ENCODE measurements around the gene MTCL1.
A peak's percentile ranks its signal among the peaks of the same experiment; 100 is the strongest.

Gene MTCL1

DNA sequence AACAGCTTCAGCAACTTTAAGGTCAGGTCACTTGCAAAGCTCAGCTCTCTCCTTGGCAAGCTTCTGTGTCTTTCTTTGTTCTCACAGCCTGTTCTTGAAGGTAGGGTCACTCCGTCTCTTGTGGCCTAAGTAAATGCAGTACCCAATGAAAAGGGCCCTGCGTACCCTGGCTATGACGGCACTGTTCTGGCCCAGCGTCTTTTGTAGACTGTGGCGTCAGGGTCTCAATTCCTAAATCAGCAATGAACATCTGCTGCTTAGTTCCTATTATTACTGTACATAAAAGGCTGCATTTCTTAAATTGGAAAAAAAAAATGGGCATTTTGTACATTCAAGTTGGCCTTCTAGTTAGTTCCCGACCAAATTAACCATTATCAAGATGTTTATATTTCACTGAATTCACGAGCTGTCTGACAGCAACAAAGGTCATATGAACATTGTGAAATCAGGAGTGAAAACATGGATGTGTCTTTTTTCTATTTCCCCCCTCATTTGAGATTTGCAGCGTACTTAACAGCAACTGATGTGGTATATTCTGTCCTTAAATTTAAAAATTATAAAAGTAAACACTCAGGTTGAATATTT is 17.0 kb upstream of the MTCL1 start:
- no peak for DNase-seq (ENCODE audit: low read depth in 2 of 2)

DNA sequence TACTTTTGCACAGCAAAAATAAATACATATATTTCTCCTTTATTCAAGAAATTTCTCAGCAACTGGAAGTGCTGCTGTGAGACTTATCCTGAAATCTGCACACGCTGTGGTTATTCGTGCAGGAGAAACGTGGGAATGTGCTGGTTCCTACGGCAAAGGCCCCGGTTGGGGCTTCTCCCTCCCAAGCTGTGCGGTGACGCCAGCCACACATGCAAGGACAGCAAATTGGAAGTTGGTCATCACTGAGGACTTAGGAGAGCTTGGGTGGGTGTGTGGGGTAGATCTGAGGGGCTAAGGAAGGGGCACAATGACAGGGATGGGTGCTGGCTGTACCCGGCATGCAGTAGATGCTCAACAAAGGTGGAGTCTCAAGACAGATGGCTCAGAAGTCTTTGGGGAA is 16.5 kb upstream of the MTCL1 start:
- DNase-seq (ENCODE audit: low read depth in 2 of 2), result no peak

DNA sequence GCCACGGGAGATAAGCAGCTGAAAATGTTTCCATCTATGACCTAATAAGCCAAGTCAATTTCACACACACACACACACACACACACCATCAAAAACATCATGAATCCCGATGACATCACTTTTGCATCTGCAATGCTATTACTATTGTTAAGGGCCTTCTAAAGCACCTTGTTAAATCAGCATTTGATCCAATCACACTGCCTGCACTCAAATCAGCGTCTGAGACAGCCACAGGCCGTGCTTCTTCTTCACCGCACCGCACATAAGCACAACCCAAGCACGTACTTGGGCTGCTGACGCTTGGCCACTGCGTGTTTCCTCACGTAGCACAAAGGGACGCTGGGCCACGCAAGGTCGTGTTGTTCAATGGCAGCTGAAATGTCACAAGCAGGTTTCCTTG is 15.8 kb upstream of the MTCL1 start:
- no peak for DNase-seq (ENCODE audit: low read depth in 2 of 2)

DNA sequence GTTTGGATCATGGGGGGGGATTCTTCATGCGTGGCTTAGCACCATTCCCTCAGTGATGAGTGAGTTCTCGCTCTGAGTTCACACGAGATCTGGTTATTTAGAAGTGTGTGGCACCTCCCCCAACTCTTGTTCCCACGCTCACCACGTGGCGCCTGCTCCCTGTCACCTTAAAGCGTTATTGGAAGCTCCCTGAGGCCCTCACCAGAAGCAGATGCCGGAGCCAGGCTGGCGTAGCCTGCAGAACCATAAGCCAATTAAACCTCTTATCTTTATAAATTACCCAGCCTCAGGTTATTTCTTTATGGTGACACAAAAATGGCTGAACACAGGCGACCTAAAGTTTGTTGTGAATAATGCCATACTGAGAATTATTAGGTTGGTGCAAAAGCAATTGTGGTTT is 10.5 kb upstream of the MTCL1 start:
- no peak for DNase-seq (ENCODE audit: low read depth in 2 of 2)

DNA sequence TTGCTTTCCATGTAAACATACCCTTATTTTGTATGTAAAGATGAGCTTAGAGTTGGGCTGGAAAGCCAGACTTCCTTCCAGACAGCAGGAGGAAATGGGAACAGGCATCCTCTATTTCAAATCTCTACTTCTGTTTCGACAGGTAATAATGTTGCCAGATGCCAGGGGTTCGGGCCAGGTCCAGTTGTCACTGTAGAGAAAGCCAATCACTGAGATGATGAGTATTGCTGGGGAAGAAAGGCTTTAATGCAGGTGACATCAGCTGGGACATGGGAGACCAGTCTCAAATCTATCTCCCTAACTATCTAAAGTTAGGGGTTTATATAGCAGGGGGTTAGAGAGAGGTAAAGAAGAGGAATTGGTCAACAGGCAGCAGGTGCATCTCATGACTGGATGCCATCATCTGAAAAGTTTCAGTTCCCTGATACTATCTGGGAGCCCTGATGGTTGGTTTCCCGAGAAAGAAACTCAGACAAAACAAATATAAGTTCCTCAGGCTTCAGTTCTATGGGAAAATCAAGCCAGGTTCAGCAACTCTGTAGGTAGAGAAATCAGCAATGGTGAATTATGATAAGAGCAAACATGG is 9.3 kb upstream of the MTCL1 start:
- no peak for DNase-seq (ENCODE audit: low read depth in 2 of 2)

DNA sequence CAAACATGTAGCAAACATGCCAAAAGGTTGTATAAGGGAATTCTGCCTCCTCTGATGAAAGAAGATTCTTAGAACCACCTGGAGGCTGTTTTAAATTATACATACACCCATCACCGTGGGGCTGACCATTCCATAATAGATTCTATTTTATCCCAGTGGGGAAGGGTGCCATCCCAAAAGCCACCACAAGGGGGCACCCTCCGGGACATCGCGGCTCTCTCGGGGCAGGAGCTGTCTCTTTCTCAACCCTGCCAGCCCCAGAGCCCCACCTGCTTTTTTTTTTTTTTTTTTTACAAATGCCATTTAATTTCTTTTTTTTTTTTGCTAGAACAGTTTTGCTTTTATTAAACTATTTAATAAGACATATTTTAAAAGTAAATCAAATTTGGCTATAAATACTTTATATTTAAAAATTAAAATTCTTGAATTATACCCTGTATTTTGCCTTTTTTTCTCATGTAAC is 8.6 kb upstream of the MTCL1 start:
- DNase-seq (ENCODE audit: low read depth in 2 of 2), result no peak

DNA sequence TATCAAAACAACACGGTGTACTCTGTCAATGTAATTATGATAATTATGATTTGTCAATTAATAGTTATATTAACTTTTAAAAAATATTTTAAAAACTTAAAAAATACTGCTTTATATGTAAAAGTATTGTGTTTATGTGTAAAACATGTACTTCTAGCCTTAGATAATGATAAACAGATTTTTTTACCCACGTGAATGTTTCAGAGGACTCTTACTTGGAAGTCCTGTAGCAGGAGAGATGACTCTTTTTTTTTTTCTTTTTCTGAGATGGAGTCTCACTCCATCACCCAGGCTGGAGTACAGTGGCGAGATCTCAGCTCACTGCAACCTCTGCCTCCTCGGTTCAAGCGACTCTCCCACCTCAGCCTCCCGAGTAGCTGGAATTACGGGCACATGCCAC is 6.2 kb upstream of the MTCL1 start:
- DNase-seq (ENCODE audit: low read depth in 2 of 2), result no peak

DNA sequence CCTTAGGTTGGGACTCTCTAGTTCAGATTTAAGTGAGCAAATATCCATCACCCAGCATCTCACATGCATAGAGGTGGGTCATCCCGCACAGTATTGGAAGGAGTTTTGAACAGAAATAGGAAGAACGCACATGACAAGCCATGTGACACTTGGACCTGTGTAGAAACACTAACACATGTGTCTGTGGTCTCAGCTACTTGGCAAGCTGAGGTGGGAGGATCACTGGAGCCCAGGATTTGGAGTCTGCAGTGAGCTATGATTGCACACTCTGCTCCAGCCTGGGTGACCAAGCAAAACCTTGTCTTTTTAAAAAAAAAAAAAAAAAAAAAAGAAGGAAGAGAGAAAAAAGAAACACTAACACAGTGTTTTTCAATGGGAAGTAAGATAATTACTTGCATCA is 5.4 kb upstream of the MTCL1 start:
- no peak for DNase-seq (ENCODE audit: low read depth in 2 of 2)

DNA sequence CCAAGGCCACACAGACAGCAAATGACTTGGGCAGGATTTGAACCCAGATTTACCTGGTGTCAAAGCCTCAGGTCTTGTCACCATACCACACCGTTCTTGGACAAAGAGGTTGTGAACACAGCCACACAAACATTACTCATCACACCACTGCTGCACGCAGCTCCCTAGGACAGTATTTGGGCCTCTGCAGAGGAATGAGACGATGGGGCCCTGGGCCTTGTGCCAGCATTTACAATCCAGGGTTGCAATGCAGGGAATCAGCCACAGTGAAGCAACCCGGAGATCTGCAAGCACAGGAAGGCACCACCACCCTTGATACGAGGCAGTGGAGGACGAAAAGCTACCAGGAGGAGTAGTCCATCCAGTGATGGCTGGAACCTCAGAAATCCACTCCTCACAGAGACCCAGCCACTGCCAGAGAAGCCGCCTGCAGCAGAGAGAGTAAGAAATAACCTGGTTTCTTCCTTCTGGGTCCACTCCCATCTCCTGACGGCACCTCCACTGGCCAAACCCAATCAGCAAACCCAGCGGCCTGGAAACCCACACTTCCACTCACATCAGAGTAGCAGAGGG is 3.7 kb upstream of the MTCL1 start:
- peak; percentile 84 to 90 for DNase-seq (ENCODE audit: low read depth in 2 of 2)

DNA sequence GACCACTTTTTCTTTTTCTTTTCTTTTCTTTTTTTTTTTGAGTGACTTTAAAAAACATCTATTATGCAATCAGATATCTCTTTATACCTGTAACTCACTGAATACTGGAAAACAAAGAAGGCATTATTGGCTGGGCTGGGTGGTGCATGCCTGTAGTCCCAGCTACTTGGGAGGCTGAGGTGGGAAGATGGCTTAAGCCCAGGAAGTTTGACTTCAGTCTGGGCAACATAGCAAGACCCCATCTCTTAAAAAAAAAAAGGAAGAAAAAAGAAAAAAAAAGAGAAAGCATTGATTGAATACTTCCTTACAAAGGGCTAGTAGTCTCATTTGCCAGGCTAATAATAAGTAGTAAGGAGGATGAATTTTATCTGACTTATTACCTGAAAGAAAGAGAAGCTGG is 2.7 kb upstream of the MTCL1 start:
- DNase-seq (ENCODE audit: low read depth in 2 of 2), result no peak

DNA sequence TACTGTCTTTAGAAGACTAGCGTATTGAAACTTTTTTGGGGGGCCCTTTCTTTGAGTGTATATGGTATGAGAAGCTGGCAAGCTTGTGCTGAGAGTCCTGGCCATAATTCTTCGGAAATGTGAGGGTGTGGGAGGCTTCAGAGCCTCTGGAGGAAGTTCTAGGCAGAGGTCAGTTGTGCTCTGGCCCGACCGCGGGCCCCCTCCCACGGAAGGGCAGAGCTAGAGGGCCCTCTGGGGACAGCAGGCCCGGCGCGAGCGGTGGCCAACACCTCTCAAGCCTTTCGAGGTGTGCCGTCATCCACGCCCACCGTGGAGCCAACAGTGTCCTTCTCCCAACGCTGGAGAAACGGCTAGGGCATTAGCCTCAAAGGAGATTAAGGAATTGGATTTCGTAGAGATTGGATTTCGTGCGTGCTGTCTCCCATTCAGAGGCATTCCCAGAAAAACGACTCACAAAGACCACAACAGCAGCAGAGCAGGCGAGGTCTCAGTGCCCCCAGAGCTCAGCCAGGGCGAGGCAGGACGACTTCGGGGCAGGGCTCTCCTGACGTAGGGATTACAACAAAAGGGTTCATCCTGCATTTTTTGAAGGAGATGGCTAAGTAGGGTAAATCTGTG is 2.2 kb upstream of the MTCL1 start:
- no peak for DNase-seq (ENCODE audit: low read depth in 2 of 2)

DNA sequence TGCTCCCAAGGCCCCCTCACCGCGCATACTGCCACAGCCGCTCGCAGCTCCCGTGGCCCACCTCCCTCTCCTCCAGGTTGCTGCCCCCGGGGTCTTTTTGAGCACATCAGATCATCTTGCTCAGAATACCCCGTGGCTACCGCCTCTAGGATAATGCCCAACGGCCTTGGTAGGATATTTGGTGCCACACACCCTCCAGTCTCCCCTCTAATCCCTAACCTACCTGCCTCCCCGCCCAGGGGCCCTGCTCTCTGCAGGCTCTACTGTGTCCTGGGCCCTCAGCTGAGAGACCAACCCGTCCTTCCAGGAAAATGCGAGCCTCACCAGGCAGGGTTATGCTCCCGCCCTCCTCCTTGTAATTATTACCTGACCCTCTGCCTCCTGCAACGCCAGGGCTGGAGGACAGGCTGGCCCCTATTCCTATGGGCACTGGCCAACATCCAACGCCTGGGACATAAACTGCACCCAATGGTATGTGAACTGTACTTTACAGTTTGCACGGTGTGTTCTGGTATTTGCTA is 1.5 kb upstream of the MTCL1 start:
- no peak for DNase-seq (ENCODE audit: low read depth in 2 of 2)

DNA sequence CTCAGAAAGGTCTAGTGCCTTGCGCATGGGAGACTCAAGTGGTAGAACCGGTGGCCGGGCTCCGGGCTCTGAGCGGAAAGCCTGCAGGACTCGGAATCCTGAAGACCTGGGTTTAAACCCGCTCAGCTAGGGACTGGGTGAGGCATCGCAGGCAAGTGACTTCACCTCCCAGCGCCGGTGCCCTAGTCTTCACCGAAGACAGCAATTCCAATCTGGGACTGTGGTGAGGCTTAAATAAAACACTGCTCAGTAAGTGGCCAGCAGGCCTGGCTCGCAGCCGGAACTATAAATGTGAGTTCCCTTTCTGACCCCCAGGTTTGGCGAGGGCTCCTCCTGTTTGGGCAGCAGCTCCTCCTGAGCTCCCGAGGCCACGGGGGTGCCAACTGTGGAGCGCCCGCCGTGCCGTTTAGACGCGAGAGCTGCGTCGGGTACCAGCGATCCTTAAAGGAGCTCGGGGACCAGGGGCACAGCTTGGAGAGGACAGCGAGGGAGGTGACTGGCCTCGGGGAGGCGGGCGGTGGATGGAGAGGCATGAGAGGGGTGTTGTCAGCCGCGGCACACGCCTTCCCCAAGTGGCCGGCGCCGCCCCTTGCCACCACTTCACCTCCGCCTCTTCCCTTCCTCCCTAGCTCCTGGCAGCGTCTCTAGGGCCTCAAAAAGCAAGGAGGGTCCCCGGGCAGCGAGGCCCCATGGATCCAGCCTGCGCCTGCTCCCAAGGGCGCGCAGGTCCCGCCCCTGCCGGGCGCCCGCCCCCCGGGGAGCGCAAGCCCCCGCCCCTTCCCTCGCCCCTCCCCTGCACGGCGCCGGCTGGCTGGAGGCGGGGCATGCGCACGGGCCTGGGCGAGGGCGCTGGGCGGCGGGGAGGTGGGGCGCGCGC is 757 bp upstream of the MTCL1 start:
- peak; percentile 87 to 88 for DNase-seq (ENCODE audit: low read depth in 2 of 2)

DNA sequence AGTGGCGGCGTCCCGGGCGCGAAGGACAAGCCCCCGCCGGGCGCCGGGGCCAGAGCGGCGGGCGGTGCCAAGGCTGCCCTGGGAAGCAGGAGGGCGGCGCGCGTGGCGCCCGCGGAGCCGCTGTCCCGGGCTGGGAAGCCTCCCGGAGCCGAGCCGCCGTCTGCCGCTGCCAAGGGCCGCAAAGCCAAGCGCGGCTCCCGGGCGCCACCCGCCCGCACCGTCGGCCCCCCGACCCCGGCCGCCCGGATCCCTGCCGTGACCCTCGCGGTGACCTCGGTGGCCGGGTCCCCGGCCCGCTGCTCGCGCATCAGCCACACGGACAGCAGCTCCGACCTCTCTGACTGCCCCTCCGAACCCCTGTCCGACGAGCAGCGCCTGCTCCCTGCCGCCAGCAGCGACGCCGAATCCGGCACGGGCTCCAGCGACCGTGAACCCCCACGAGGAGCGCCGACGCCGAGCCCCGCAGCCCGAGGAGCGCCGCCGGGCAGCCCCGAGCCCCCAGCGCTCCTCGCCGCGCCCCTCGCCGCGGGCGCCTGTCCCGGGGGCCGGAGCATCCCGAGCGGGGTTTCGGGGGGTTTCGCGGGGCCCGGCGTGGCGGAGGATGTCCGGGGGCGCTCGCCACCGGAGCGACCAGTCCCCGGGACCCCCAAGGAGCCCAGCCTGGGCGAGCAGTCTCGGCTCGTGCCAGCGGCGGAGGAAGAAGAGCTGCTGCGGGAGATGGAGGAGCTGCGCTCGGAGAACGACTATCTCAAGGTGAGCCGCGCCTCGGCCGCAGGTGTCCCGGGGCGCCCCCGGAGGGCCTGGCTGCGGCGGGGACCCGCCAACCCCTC is 820 bp downstream of the MTCL1 start:
- DNase-seq (ENCODE audit: low read depth in 2 of 2), result no peak

DNA sequence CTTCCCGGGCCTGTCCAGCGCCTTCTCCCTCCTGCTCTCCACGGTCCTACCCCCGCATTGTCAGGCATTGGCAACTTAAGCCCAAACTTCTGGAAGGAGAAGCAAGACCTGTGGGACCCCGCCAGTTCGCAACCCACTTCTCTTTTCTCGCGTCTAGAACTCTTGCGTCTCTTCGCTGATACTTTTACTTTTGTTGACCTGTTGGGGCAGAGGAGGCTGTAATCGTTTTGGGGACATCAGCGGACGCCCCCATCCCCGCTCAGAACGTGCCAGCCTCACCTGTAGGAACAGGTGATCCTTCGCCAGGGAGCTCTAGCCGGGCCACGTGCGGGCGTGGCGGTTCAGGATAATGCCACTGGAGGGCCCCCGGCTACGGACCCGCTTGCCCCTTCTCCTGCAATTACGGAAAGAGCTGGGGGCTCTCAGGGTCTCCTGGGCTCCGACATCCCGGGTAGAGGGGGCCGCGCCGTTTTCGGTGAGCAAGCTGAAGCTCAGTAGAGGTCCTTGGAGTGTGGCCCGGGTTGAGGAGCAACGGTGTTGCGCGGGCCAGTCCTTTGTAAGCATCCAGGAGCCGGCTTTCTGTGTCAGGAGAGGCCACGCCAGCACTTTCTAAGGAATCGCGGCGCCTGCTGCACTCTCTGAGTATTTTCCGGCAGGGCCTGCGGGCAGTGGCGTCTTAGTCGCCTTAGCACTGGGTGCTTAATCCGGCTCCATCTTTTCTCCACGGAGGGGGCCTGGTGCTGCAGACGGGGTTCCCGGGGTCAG is 1.6 kb downstream of the MTCL1 start:
- no peak for DNase-seq (ENCODE audit: low read depth in 2 of 2)

DNA sequence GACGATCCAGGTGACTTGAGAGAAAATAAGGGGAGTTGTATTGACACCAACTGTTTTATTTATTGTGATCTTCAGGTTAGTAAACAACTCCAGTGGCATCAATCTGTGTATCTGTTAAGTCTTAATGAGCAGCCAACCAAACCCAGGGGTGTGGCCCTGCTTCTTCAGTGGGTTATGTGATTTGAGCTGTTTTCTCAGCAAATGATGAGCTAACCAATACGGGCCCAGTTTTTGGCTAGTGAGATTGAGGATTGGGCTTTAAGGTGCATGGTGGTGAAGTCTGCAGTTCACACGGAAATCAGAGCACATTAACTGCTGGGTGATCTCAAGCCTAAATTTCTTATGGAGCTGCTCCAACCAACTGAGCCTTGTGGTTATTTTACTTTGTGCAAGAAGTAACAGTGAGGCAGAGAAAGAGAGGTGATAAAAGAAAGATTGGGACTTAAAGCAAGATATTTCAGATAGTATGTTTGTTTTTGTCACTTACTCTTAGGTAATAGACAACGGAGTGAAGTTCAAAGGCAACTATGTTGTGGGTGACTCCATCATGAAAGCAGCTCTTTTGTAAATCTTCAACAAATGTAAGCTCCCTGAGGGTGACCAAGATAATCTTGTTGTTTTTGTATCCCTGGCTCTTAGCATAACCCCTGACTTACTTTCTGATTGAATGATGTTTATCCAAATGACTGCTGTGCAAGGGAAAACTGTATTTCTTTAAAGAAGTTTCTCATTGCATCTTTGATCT is 2.4 kb downstream of the MTCL1 start:
- DNase-seq (ENCODE audit: low read depth in 2 of 2), result no peak

DNA sequence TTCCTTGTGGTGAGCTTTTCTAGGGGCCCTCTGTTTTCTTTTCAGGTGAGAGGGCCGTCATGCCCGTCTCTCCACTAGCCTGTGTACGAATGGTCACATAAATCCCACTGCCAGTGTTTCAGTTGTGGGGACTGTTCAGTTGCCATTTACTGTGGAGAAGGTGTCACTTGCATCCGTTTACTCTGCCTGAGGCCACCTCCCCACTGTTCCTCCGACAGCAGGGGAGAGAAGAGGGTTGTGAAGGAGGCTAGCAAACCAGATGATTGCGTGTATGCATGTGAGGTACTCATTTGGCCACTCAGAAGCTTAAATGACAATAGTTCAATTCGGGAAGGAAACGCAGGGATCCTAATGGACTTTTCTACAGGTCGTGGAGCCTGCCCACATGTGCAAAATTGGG is 3.3 kb downstream of the MTCL1 start:
- no peak for DNase-seq (ENCODE audit: low read depth in 2 of 2)

DNA sequence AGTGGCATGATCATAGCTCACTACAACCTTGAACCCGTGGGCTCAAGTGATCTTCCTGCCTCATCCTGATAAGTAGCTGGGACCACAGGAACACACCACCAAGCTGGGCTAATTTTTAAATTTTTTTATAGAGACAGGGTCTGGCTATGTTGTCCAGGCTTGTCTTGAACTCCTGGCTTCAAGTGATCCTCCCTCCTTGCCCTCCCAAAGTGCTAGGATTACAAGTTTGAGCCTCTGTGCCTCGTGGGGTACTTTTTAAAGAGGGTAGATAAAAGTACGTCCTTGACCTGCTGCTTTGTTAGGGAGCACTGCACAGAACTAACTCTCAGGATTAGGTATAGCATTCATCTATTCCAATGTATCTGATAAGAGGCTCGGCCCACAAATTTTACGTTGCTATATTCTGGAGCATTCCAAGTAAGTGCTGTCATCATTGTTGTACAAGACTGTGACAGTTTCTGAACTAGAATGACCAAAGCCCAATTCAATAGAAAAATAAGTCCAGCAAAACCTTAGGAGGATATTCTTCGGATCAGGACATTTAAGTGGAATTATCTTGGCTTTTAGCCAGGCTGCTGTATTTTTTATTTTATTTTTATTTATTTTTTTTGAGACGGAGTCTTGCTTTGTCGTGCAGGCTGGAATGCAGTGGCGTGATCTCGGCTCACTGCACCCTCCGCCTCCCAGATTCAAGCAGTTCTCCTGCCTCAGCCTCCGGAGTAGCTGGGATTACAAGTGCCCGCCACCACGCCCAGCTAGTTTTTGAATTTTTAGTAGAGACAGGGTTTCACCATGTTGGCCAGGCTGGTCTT is 4.1 kb downstream of the MTCL1 start:
- no peak for DNase-seq (ENCODE audit: low read depth in 2 of 2)

DNA sequence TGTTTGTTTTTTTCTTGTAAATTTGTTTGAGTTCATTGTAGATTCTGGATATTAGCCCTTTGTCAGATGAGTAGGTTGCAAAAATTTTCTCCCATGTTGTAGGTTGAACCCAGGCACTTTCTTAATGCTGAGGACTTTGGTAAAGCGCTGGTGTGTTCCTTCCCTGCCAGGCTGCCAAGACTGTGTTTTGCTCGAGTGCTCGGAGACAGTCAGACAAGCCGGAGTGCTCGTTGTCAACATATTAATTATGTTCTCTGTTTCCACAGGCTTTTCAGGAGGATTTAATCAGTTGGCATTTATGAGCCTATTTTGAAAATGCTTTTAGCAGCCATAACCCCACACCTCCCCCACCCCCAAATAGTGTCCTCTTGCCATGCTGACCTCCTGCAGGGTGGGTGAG is 6.4 kb downstream of the MTCL1 start:
- DNase-seq (ENCODE audit: low read depth in 2 of 2), result no peak
